NCI-H82 (cell line): ENCODE measurements around the gene ATP6AP2.
"Not testable (repeated sequence)": the region's sequence is repeated elsewhere in the genome, so short reads cannot be mapped to it uniquely, and the experiment has no call there.

Experiments used
- DNase-seq: peaks from one replicate; lab custom pipeline; 2025; lab: John Stamatoyannopoulos, UW

Gene ATP6AP2, protein sequence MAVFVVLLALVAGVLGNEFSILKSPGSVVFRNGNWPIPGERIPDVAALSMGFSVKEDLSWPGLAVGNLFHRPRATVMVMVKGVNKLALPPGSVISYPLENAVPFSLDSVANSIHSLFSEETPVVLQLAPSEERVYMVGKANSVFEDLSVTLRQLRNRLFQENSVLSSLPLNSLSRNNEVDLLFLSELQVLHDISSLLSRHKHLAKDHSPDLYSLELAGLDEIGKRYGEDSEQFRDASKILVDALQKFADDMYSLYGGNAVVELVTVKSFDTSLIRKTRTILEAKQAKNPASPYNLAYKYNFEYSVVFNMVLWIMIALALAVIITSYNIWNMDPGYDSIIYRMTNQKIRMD

DNA sequence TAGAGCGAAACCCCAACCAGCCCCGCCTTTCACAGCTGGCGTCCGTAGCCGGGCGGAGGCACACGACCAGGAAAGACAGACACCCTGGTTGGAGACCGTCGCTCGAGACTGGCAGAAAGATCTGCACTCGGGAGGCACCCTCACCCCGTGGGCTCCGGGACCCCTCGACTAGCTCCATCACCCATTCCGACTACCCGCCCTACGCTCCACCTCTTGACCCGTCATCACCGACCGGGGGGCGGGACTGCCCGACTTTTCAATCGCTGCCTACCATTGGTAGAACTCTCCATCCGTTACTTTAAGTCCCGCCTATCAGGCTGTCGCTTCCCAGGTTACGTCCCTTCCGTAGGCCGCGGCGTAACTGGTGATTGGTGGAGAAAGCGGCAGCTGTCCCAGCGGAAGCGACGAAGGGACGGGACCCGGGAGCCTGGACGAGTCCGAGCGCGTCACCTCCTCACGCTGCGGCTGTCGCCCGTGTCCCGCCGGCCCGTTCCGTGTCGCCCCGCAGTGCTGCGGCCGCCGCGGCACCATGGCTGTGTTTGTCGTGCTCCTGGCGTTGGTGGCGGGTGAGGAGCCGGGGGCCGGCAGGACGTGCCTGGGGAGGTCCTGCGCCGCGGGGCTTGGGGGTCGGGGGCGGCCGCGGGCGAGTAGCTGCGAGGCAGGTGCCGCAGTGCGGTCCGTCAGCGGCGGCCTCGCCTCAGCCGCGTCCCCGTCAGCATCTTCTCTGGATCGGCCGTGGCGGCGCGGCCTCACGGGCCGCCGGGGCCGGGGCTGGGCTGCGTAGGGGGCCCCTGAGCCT, at the start of gene ATP6AP2:
TSS of gene ATP6AP2 (plus strand) at position 434 of the 799 bp plus-strand sequence. CDS start at position 530, 96 bp downstream.
- peak; percentile 98 for DNase-seq

GRCh38 chrX:40531056-40531826, 49.5 kb upstream of the ATP6AP2 start:
- peak; percentile 93 for DNase-seq

DNA sequence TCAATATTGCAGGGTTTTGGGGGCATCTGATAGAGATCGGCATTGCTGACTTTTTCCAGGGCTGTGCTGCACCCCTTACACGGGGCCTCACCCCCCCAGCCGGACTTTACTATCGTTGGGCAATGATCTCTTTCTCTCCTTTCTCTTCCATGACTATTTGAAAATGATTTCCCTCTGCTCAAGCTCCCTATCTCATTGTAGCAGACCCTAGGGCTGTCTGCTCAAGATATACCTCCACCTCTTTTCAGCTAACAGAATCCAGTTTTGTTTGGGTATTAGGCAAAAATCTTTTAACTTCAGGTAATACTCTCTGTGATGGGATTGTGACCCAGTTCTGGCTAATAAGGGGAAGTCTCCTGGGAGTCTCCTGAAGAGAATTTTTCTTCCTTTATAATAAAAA, 43.5 kb upstream of the ATP6AP2 start:
- no peak for DNase-seq

DNA sequence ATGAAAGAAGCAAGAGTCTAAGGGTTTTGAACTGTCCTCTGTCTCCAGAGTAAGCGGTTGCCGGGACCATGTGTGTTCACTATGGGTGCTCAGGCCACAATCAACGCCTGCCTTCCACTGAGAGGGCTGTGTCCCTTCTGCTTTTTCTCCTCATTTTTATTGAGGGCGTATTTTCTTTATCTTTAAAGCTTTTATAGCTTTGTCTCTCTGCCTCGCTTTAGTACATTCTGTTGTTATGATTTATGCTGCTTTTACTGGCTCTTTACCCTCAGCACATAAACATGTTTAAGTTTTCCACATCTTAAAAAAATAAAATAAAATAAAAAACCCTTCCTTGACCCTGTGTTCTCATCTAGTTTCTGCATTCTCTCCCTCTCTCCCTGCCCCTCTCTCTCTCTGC, 42.4 kb upstream of the ATP6AP2 start:
- DNase-seq, result no peak

GRCh38 chrX:40539214-40540142, 41.3 kb upstream of the ATP6AP2 start:
- peak; percentile 21 for DNase-seq

GRCh38 chrX:40542208-40542607, 38.6 kb upstream of the ATP6AP2 start:
- peak; percentile 35 for DNase-seq

DNA sequence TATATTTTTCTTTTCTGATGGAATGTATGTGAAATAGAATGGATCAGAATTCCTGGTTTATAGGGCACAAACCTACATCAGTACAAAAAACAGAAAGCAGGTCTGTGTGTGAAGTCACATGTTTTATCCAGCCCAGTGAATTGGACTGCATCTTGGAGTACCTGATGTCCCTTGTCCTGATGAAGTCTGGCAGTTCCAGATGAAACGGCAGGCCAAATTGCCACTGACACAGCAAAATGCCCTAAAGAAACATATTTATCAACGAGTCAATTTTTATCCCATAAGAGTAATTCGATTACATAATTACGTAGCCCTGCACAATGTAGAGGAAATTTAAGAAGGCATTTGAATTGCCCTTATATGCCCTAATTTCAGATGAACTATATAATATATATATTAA, 37.8 kb upstream of the ATP6AP2 start:
- no peak for DNase-seq

- DNase-seq, result peak; percentile 89
Observed at GRCh38 chrX:40543661-40544328, 37.0 kb upstream of the ATP6AP2 start.

DNA sequence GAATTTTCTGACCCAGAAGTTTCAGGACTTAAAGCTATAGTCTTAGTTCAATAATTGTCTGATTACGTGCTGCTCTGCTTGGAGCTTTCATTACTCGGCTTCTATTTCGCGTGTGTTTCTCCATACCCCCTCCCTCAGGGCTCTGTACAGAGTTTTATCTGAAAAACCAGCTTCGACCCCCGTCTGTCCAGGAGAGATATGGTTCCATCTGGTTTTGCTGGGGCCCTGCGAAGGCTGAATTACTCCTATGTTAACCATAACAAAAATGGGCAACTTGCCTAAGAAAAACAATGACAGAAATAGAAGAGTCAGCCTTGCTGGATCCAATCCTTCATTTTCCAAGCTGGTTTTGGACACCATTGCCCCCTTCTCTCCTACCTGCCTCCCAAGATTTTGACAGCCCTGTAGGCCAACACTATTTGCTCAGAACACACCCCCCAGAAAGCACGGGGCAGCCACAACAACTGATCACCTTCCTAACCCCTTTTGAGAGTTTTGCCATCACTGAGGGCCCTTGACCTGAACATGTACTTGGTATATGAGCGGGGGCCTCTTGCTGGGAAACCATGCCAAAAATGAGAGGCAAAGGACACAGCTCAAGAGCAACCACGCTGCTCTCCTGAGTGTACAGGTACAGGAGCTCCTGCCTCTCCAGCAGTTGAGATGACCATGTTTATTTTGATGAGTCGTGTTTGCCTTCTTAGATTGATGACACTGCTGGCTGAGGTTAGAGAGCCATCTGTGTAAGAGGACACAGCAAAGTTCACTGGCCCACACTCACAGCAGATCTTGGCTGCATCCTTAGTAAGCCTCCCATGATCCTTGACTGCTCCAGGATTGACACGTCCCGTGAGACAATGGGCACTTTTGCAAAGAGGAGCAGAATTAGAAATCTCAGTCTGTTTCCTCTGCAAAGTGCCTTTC, 36.2 kb upstream of the ATP6AP2 start:
- DNase-seq, result peak; percentile 25

- DNase-seq, result no peak
Observed at GRCh38 chrX:40546870-40547269, 33.9 kb upstream of the ATP6AP2 start.

DNA sequence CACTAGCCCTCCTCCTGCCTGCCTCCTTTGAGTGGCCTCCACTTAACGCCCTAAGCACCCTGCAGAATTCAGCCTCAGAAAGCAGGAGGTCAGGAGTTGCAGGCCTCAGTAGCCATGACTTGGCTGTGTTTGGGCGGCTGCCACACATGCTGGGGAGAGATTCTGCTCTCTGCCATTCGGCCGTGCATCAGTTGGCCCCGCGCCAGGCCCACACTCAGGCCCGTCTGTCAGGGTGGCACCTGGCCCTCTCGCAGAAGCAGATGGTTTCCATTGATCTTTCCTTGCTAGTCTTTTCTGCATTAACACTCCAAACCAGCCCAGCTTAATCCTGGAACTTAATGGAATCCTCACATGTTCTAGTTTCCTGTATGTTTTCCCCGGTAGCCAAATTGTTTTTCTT, 30.7 kb upstream of the ATP6AP2 start:
- peak; percentile 96 for DNase-seq

GRCh38 chrX:40552768-40553167, 28.0 kb upstream of the ATP6AP2 start:
- peak; percentile 72 for DNase-seq

- no peak for DNase-seq
Observed at GRCh38 chrX:40558590-40558989, 22.2 kb upstream of the ATP6AP2 start.

DNA sequence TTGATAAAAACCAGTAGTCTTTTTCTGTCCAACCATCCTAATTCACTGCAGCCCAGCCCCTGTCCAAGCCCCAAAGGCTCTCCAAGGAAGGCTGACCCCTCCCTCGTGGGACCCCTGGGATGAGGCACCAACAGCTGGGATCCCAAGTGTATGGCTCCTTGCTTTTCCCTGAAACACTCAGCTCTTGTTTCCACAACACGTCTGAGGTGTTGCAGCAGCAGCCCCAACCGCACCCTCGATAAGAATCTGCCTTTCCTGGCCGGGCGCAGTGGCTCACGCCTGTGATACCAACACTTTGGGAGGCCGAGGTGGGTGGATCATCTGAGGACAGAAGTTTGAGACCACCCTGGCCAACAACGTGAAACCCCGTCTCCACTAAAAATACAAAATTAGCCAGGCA, 17.0 kb upstream of the ATP6AP2 start:
- no peak for DNase-seq

- DNase-seq, result no peak
Observed at GRCh38 chrX:40564447-40564846, 16.3 kb upstream of the ATP6AP2 start.

DNA sequence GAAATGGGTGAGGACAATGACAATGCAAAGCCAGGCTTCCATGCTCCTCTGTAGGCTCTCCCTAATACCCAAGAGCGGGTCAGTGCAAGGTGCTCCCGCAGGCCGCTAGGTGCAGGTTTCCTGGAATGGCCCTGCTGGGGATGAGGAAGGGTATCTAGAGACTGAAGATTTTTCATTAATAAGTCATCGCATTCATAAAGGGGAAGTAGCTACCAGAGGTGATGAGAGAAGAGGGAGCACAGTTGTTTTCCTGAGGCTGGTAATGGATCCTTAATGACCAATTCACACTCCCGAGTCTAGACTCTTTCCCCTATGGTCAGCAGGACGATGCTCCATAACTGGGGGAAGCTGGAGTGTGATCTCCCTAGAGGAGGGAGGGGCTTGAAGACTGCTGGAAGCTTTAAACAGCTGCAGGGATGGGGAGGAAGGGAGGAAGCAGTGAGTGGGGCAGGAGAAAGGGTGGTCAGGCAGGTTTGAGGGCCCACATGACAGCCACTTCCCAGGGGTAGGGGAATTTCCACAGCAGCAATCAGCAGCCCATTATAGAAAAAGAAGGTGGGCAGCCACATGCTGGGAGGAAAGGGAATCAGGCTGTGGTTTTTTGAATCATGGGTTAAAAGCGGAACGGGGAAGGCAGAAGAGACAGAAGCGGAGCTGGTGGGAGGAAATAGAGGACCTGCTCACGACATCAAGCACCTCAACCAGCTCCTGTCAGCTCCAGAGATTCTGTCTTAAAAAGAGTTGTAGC, 10.2 kb upstream of the ATP6AP2 start:
- no peak for DNase-seq

GRCh38 chrX:40571164-40571563, 9.6 kb upstream of the ATP6AP2 start:
- DNase-seq, result not testable (repeated sequence)

- no peak for DNase-seq
Observed at GRCh38 chrX:40571600-40571999, 9.2 kb upstream of the ATP6AP2 start.

DNA sequence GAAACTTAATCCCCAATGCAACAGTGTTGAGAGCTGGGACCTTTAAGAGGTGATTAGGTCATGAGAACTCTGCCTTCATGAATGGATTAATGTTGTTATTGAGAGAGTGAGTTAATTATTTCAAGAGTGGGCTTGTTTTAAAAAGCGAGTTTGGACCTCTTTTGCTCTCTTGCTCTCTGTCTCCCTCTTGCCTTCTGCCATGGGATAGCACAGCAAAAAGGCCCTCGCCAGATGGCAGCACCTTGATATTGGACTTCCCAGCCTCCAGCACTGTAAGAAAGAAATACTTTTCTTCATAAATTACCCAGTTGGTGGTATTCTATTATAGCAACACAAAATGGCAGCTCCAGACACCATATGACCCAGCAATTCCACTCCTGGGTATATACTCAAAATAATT, 7.0 kb upstream of the ATP6AP2 start:
- DNase-seq, result peak; percentile 32
